ENCODE results near the gene KIAA1671. TPM values are rescaled to one million over a fixed set of nuclear protein-coding genes. Genes with fewer than 3 reads are reported as not detected.
A peak's percentile ranks its signal among the peaks of the same experiment; 100 is the strongest.

KIAA1671 gene
- total RNA-seq, 1 donor from 2014 or later, result 46.7 TPM

DNA sequence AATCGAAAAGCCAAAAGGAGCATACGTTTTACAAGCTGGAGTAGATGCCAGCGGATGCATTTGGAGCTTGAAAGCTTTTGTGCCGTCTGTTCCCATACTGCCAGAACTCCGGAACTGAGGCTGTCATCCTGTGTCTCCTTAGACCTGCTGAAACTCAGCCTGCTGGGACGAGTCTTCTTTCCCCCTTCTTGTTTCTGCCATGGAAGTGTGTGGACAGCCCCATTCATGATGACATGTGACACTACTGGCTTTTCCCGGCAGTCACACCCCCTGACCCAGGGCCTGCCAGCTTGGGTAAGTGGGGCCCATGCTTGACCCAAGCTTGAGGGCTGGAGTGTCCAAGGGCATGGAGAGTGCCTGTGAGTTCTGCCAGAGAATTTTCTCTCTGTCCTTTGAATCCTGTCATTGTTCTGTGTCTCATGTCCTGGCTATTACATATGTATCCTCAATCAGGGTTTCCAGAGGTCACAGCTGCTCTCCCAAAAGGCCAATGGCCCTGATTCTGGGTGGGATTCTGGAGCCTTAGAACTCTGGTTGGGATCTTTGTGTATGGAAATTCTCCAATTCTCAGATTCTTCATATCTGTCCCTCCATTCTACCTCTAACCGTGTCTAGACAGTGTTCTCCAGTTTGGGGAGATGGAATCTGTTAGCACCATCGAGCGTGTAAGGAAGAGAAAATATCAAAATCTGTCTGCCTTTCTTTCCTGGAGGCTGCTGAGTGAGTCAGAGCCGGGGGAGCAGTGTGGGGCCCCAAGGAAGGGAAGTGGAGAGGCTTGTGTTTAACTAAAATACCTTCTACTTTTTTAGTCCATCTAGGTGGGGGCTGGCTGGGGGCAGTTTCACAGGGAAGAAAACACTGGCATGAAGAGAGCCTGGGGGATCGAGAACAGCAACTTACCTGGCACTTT is 73.2 kb downstream of the KIAA1671 start:
- Histone ChIP-seq H3K9me3 (no peaks in the 10 kb centered on the region), H3K36me3 (no peaks in the 10 kb centered on the region), H3K4me3 (no peak overlapping the region), H3K27me3 (no peaks in the 10 kb centered on the region), H3K27ac (peak overlapping the region; percentile 36), H3K4me1 (no peaks in the 10 kb centered on the region)
- TF ChIP-seq, protein P1, sequence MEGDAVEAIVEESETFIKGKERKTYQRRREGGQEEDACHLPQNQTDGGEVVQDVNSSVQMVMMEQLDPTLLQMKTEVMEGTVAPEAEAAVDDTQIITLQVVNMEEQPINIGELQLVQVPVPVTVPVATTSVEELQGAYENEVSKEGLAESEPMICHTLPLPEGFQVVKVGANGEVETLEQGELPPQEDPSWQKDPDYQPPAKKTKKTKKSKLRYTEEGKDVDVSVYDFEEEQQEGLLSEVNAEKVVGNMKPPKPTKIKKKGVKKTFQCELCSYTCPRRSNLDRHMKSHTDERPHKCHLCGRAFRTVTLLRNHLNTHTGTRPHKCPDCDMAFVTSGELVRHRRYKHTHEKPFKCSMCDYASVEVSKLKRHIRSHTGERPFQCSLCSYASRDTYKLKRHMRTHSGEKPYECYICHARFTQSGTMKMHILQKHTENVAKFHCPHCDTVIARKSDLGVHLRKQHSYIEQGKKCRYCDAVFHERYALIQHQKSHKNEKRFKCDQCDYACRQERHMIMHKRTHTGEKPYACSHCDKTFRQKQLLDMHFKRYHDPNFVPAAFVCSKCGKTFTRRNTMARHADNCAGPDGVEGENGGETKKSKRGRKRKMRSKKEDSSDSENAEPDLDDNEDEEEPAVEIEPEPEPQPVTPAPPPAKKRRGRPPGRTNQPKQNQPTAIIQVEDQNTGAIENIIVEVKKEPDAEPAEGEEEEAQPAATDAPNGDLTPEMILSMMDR (IDR thresholded peaks at IDR 0.05), result no peak
- ATAC-seq (peak; percentile 34), DNase-seq (peak; percentile 60)
- intact Hi-C loops (cut with DNase I), result no loop called here

DNA sequence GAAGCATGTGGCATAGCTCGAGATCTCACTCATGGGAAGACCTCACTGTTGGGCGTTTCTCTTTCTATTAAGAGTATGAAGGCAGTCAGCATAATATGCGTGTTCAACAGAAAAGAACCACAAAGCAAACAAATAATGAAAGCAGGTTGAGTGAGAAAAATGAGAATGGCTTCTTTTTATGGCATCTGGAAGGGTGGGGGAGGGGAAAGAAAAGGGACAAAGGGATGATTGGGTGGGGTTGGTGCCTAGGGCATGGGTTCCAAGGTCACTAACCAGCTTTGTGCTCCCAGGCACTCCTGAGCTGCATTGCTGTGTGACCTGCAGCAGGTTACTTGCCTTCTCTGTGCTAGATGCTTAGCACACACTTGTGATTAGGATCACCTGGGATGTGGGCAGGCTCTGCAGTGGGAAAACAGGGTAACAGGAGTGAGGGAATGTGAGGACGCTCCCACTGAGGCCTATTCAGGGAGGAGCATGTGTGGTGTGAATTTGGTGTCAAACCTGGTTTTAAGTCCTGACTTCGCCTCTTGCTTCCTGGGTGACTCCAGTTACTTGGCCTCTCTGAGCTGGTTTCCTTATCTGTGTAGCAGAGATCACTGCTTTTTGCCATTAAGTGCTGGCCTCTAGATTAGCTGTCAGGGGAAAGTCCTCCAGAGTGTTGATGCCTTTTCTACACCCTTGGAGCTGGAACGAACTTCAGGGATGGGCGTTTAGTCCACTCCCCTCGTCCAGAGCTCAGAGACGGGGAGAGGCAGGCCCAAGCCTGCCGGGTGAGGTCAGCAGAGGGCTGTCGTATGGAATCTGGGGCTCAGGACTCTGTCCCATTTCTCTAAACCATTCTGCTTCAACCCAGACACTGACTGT is 74.8 kb downstream of the KIAA1671 start:
- H3K36me3 ChIP-seq, result no peaks in the 10 kb centered on the region
- TF ChIP-seq, protein P1 (IDR thresholded peaks at IDR 0.05), result no peak
- intact Hi-C loops (cut with DNase I), result no loop called here
- DNase-seq (no peak), ATAC-seq (no peak)
- no peaks in the 10 kb centered on the region for H3K9me3 ChIP-seq
- no peaks in the 10 kb centered on the region for H3K27me3 ChIP-seq
- H3K27ac ChIP-seq, result no peak overlapping the region
- H3K4me3 ChIP-seq, result no peak overlapping the region
- no peaks in the 10 kb centered on the region for H3K4me1 ChIP-seq

DNA sequence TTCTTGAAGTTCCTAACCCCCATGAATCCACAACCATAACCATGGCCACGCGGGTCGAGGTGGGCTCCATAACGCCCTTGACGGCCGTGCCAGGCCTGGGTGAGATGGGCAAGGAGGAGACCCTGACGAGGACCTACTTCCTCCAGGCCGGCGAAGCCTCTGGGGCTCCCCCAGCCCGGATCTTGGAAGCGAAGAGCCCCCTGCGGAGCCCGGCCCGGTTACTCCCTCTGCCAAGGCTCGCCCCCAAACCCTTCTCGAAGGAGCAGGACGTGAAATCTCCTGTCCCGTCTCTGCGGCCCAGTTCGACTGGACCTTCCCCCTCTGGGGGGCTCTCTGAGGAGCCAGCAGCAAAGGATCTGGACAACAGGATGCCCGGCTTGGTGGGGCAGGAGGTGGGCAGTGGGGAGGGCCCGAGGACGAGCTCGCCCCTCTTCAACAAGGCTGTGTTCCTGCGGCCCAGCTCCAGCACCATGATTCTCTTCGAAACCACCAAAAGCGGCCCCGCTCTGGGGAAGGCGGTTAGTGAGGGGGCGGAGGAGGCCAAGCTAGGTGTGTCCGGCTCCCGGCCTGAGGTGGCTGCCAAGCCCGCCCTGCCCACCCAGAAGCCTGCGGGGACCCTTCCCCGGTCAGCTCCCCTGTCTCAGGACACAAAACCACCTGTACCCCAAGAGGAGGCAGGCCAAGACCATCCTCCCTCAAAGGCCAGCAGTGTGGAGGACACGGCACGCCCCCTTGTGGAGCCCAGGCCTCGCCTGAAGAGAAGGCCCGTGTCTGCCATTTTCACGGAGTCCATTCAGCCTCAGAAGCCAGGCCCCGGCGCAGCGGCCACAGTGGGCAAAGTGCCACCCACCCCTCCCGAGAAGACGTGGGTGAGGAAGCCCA is 75.7 kb downstream of the KIAA1671 start:
- TF ChIP-seq, protein P1 (IDR thresholded peaks at IDR 0.05), result peak; percentile 31
- no peaks in the 10 kb centered on the region for H3K4me1 ChIP-seq
- intact Hi-C loops (cut with DNase I), result no loop called here
- H3K27me3 ChIP-seq, result no peaks in the 10 kb centered on the region
- no peaks in the 10 kb centered on the region for H3K9me3 ChIP-seq
- no peak overlapping the region for H3K4me3 ChIP-seq
- DNase-seq (peak; percentile 64), ATAC-seq (peak; percentile 34)
- no peak overlapping the region for H3K27ac ChIP-seq
- no peaks in the 10 kb centered on the region for H3K36me3 ChIP-seq

DNA sequence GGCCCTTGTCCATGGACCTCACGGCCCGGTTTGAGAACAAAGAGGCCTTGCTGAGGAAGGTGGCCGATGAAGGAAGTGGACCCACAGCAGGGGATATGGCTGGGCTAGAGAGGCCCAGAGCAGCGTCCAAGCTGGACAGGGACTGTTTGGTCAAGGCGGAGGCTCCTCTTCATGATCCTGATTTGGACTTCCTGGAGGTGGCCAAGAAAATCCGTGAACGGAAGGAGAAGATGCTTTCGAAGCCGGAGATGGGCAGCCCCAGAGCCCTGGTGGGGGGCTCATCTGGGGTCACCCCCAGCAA is 76.3 kb downstream of the KIAA1671 start:
- TF ChIP-seq, protein P1 (IDR thresholded peaks at IDR 0.05), result no peak
- H3K36me3 ChIP-seq, result no peaks in the 10 kb centered on the region
- intact Hi-C loops (cut with DNase I), result no loop called here
- peak; percentile 6 for ATAC-seq
- no peaks in the 10 kb centered on the region for H3K9me3 ChIP-seq
- no peak overlapping the region for H3K27ac ChIP-seq
- H3K4me1 ChIP-seq, result no peaks in the 10 kb centered on the region
- no peak overlapping the region for H3K4me3 ChIP-seq
- DNase-seq, result no peak
- no peaks in the 10 kb centered on the region for H3K27me3 ChIP-seq

DNA sequence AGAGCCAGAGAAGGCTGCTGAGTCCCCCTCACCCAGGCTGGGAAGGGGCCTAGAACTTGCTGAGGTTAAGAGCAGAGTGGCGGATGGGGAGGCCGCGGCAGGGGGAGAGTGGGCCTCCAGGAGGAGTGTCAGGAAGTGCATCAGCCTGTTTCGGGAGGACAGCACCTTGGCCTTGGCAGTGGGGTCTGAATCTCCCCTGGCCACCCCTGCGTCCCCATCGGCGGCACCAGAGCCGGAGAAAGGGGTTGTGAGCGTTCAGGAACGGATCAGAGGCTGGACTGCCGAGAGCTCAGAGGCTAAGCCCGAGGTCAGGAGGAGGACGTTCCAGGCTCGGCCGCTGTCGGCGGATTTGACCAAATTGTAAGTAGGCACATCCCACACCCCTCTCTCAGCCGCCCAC is 76.7 kb downstream of the KIAA1671 start:
- ATAC-seq (no peak), DNase-seq (no peak)
- no peaks in the 10 kb centered on the region for H3K27me3 ChIP-seq
- H3K9me3 ChIP-seq, result no peaks in the 10 kb centered on the region
- H3K36me3 ChIP-seq, result no peaks in the 10 kb centered on the region
- intact Hi-C loops (cut with DNase I), result no loop called here
- TF ChIP-seq, protein P1 (IDR thresholded peaks at IDR 0.05), result no peak
- H3K4me1 ChIP-seq, result no peaks in the 10 kb centered on the region
- no peak overlapping the region for H3K27ac ChIP-seq
- H3K4me3 ChIP-seq, result no peak overlapping the region
